Measurements from ENCODE around the gene RNF4. TPM values are rescaled to one million over a fixed set of nuclear protein-coding genes. Genes with fewer than 3 reads are reported as not detected.

The RNF4 gene
- total RNA-seq, 1 donor from 2014 or later: 63.8 TPM

DNA sequence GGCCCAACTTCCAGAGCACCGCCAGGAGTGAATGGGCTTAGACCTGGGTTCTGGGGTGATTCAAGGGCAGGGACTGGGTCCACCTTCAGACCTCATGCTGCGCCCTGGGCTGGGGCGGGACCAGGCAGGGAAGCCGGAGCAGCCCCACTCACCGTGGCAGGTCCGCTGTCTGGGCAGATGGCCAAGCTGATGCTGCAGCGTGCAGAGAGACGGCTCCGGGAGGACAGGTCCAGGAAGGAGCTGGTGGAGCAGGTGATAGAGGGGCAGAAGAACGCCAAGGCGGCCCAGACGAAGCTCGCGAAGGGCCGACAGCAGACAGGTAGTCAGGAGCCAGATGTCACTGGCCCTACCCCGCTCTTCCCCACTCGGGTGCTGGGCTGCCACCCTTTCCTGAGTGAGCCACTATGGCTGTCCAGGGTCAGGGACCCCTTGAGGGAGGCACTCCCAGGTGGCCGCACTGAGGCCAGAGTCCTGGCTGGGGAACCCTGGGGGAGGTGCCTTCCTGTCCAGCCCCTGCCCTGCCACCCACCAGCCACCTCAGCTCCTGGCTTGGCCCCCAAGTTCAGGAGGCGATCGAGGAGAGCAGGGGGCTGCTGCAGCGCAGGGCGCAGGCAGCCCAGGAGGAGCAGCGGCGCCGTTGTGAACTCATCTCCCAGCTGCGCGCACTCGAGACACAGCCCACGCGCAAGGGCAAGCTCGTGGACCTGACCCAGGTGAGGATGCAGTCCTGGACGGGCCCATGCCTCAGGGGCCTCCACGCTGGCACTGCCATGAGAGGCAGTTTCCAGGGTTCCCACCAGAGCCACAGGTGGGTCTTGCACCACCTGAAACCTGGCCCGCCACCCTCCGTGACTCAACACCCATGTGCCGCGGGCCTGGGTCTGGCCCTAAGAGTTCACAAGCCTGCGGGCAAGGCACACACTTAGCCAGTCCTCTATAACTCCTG, 10.1 kb upstream of the RNF4 start:
- no peak for DNase-seq (ENCODE audit: low spot score in 2 of 2, unreplicated experiment in 2 of 2)
- no peaks in the 10 kb centered on the region for H3K9me3 Mint-ChIP-seq
- no peaks in the 10 kb centered on the region for H3K36me3 Mint-ChIP-seq
- H3K4me1 Mint-ChIP-seq: peaks cover 7% of the 10 kb centered on the region
- no peak overlapping the region for H3K4me3 Mint-ChIP-seq
- TF ChIP-seq, protein P1, sequence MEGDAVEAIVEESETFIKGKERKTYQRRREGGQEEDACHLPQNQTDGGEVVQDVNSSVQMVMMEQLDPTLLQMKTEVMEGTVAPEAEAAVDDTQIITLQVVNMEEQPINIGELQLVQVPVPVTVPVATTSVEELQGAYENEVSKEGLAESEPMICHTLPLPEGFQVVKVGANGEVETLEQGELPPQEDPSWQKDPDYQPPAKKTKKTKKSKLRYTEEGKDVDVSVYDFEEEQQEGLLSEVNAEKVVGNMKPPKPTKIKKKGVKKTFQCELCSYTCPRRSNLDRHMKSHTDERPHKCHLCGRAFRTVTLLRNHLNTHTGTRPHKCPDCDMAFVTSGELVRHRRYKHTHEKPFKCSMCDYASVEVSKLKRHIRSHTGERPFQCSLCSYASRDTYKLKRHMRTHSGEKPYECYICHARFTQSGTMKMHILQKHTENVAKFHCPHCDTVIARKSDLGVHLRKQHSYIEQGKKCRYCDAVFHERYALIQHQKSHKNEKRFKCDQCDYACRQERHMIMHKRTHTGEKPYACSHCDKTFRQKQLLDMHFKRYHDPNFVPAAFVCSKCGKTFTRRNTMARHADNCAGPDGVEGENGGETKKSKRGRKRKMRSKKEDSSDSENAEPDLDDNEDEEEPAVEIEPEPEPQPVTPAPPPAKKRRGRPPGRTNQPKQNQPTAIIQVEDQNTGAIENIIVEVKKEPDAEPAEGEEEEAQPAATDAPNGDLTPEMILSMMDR (IDR thresholded peaks at IDR 0.05; ENCODE audit: unreplicated experiment): no peak
- no peak overlapping the region for H3K27ac Mint-ChIP-seq
- H3K27me3 Mint-ChIP-seq (ENCODE audit: low read depth): peaks cover 5% of the 10 kb centered on the region

DNA sequence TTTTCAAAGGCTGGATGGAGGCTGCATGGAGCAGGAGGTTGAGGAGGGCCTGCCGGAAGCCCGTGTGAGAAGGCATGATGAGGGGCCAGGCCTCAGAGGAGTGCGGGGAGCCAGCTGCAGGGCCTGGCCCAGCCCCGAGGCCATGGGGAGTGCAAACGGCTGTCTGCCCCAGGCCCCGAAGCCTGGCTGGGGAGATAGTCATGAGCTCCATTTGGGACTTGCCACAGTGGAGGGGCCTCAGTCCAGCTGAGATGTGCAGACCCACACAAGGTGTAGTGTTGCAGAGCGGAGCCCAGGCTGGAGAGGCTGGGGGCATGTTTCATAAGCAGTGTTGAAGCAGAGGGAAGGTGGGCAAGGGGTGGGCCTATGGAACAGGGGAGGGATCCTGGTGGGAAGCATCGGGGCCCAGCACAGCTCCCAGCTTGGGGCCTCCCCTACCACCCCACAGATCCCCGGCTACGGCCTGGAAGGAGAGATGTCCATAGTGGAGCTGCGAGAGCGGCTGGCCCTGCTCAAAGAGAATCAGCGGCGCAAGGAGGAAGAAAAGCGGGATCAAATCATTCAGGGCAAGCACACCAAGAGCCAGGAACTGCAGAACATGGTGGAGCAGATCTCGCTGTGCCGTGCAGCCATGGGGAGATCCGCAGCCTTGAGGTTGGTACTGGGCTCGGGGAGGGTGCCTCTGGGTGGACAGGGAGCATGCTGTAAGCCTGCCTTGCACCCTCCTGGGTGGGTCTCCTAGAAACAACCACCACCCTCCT, 9.1 kb upstream of the RNF4 start:
- H3K9me3 Mint-ChIP-seq: no peaks in the 10 kb centered on the region
- TF ChIP-seq, protein P1 (IDR thresholded peaks at IDR 0.05; ENCODE audit: unreplicated experiment): no peak
- no peak for DNase-seq (ENCODE audit: low spot score in 2 of 2, unreplicated experiment in 2 of 2)
- H3K4me1 Mint-ChIP-seq: peaks cover 7% of the 10 kb centered on the region
- H3K27me3 Mint-ChIP-seq (ENCODE audit: low read depth): peaks cover 5% of the 10 kb centered on the region
- H3K36me3 Mint-ChIP-seq: no peaks in the 10 kb centered on the region
- H3K4me3 Mint-ChIP-seq: no peak overlapping the region
- no peak overlapping the region for H3K27ac Mint-ChIP-seq

DNA sequence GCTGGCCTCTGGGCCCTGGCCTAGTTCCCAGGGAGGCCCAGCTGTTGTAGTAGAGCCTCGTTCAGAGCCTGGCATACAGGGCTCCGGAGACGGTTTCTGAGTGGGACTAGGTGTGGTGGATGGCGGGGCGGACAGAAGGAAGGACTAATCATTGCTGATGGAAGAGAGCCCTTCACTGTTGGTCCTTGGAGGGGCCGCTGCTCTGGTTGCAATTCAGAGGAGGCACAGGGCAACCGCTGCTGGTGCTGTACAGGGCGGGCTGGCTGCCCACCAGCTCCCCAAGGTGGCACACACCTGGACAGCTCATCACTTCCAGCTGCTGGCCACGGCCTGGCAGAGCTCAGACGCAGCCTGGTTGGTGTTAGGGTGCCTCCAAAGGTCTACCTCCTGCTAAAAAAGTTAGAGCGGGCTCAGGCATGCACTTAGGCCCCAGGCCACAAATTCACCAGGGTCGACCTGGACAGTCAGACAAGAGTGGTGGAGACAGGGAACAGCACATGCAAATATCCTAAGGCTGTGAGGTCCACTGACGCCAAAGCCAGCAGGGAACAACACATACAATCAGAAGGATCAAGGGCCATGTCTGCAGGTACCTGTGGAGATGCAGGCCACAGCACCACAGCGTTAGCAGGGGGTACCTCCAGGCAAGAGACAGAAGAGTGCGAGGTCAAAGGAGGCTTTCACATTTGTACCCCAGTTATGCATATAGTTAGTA, 7.5 kb upstream of the RNF4 start:
- H3K36me3 Mint-ChIP-seq: no peaks in the 10 kb centered on the region
- no peak for DNase-seq (ENCODE audit: low spot score in 2 of 2, unreplicated experiment in 2 of 2)
- H3K4me1 Mint-ChIP-seq: peaks cover 7% of the 10 kb centered on the region
- H3K9me3 Mint-ChIP-seq: no peaks in the 10 kb centered on the region
- peaks cover 5% of the 10 kb centered on the region for H3K27me3 Mint-ChIP-seq (ENCODE audit: low read depth)
- TF ChIP-seq, protein P1 (IDR thresholded peaks at IDR 0.05; ENCODE audit: unreplicated experiment): no peak
- peak overlapping the region; percentile 17 for H3K27ac Mint-ChIP-seq
- H3K4me3 Mint-ChIP-seq: peak overlapping the region; percentile 65

DNA sequence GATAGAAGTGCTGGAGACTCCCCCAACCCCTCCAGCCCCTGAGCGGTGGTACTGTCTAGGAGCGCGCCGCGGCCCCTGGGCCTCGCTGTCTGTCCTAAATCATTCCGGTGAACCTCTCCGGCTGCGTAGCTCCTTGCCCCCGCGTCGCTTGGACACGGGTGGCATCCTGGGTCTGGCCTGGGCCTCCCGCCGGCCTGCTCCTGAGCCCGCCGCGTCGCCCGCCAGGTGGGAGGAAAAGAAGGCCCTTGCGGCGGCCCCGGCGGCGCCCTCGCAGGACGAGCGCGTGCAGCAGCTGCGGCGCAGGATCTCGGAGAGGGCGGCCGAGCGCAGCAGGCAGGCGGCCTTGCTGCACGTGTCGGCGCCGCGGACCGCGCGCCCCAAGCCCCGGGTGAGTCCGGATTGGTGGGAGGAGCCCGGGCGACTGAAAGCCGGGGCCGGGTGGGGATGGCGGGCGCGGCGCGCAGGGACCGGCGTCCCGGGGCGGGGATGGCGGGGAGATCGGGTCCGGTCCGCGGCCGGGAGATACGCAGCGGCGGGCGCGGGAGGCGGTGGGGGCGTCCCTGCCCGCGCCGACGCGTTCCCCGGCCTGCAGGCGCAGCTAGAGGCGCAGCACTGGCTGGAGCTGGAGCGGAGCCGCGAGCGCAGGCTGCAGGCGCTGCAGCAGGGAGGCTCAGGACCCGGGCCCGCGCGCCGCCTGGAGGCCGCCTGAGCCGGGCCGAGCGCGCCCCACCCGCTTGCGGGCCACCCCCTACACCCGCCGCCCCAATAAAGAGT, 6.5 kb upstream of the RNF4 start:
- H3K27me3 Mint-ChIP-seq (ENCODE audit: low read depth): peaks cover 5% of the 10 kb centered on the region
- peak; percentile 54 to 79 for DNase-seq (ENCODE audit: low spot score in 2 of 2, unreplicated experiment in 2 of 2)
- peaks cover 9% of the 10 kb centered on the region for H3K4me1 Mint-ChIP-seq
- H3K4me3 Mint-ChIP-seq: peak overlapping the region; percentile 65
- H3K27ac Mint-ChIP-seq: no peak overlapping the region
- H3K36me3 Mint-ChIP-seq: peaks cover 1% of the 10 kb centered on the region
- TF ChIP-seq, protein P1 (IDR thresholded peaks at IDR 0.05; ENCODE audit: unreplicated experiment): no peak
- no peaks in the 10 kb centered on the region for H3K9me3 Mint-ChIP-seq

All from mesothelial cell of epicardium (in vitro differentiated cells).